ENCODE results near the gene PALD1.

PALD1 gene

GRCh38 chr10:70508912-70509756 is 30.6 kb downstream of the PALD1 start:
- no peak for DNase-seq

GRCh38 chr10:70509757-70510147 is 31.2 kb downstream of the PALD1 start:
- no peak for DNase-seq

GRCh38 chr10:70510453-70510852 is 31.9 kb downstream of the PALD1 start:
- no peak for DNase-seq

DNA sequence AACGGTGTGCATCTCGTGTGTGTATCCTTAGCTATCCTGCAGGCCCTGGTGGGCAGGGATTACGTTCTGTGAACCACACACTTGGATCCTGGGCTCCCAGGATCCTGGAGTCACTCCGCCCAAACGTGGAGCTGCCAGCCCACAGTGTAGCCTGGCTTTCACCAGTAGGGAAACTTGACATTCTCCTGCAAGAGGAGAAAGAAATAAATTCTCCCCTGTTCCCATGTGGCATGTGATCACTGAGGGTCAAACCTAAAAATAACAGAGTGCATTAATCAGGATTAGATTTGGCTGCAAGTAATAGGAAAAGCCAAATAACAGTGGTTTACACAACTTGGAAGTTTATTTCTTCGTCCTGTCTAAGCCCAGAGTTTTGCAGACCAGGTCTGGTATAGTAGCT is 32.3 kb downstream of the PALD1 start:
- DNase-seq = no peak

- no peak for DNase-seq
Measured at GRCh38 chr10:70512149-70512639, 33.6 kb downstream of the PALD1 start.

DNA sequence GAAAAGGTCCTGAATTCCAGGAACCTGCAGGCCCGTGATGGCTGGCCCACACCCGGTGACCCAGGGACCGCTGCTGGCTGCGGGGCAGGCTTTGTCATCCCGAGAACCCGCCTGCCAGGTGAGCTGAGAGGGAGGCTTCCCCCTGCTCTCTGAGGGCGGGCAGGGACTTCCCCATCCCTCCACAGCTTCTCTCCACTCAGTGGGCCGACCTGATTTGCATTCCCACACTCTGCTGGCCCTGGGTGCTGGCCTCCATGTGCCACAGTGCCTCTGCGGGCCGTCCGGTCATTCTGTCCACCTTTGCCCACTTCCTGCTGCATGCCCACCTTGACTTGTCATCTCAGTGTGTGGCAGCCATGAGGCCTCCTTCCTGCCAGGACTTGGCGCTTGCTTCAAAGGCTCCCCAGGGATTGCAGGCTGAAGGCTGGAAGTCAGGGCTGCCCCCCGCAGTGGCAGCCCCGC is 35.3 kb downstream of the PALD1 start:
- DNase-seq = peak; percentile 69

GRCh38 chr10:70514591-70514990 is 36.0 kb downstream of the PALD1 start:
- DNase-seq = no peak

GRCh38 chr10:70515035-70515667 is 36.6 kb downstream of the PALD1 start:
- no peak for DNase-seq

DNA sequence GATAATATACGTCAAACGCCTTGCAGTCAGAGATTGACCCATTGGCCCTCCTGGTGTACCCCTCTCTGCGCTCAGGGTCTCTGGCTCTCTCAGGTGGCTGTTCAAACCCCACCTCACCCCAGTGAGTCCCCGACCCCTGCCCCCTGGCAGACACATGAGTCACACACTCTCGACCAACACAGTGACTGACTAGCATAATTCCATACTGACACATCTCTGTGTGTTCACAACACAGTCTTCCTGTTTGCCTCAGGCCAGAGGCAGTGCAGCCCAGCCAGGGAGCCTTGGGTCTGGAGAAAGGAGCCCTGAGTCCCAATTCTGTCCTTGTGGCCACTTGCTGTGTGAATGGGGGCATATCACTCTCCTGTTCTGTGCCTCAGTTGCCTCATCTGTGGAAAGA is 40.1 kb downstream of the PALD1 start:
- DNase-seq = no peak

GRCh38 chr10:70523057-70523456 is 44.5 kb downstream of the PALD1 start:
- DNase-seq = no peak

- DNase-seq = no peak
Measured at GRCh38 chr10:70523549-70523948, 45.0 kb downstream of the PALD1 start.

DNA sequence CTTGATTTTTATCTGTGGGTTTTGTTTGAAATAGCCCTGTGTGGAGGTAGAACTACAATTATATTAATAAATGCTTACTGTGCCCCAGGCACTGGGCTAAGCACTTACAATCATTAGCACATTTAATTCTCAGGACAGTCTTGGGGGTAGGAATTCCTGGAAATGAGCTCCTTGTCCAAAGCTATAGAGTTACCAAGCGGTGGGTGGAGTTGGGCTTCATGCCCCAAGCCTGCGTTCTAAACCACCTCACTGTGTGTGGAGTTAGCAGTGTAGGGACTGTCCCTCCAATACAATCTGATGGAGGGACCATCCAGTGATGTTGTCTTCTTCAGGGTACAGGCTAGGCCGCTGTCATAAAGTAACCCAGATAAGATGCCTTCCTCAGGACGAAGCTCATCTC is 49.7 kb downstream of the PALD1 start:
- no peak for DNase-seq

GRCh38 chr10:70528741-70529362 is 50.3 kb downstream of the PALD1 start:
- no peak for DNase-seq

- no peak for DNase-seq
Measured at GRCh38 chr10:70529848-70530247, 51.3 kb downstream of the PALD1 start.

GRCh38 chr10:70530315-70530714 is 51.7 kb downstream of the PALD1 start:
- no peak for DNase-seq

- DNase-seq = no peak
Measured at GRCh38 chr10:70532554-70533188, 54.1 kb downstream of the PALD1 start.

DNA sequence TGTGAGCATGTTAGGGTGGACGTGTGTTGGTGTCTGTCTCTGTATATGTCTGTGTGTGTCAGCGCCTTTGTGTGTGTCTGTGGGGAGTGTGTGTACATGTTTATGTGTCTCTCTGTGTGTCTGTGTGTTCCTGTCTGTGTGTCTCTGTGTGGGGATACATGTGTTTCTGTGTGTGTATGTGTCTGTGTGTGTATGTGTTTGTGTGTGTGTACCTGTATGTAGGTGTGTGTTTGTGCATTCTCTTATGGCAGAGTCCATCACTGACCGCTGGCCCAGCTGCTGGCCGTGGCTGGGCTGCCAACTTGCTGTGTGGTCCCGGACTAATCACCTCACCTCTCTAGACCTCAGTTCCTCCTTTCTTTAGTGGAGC is 54.6 kb downstream of the PALD1 start:
- DNase-seq = no peak

DNA sequence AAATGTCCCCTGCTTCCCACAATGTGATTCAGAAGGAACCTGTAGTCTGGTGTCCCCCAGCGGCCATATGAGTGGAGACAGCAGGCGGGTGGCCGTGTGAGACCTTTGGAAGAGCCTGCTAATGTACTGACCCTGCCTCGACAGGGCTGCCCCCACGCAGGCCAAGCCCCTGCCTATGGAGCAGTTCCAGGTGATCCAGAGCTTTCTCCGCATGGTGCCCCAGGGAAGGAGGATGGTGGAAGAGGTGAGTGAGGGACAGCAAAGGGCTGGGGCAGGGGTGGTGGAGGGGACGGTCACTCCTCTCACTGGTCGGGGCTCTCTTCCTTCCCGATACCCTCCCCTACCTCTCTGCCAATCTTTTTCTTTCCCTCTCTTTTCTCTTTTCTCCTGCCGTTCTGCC is 55.7 kb downstream of the PALD1 start:
- no peak for DNase-seq

DNA sequence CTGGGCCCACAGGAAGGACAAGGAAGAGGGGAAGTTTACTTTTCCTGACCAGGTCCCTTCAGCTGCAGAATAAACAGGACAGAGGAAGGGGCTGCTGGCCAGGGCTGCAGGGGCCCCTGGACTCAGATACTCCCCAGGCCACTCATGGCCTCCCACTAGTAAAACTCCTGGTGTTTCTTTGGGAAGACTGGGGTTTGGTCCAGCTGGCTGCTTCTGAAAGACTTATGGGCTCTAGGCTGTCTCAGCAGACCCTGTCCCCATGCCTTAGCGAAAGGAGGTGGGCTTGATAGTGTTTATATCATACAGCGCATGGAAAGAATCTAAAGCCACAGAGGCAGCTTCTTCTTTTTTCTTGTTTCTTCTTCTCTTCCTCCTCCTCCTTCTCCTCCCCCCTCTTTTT is 56.4 kb downstream of the PALD1 start:
- DNase-seq = no peak

DNA sequence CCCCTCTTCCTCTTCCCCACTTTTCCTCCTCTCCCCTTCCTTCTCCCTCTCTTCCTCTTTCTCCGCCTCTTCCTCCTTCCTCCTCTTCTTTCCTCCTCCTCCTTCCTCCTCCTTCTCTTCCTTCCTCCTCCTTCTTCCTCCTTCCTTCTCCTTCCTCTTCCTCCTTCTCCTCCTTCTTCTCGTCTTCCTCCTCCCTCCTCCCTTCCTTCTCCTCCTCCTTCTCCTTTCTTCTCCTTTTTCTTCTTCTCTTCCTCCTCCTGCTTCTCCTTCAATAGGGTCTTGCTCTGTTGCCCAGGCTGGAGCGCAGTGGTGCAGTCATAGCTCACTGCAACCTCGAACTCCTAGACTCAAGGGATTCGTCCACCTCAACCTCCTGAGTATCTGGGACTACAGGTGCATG is 56.9 kb downstream of the PALD1 start:
- no peak for DNase-seq

- DNase-seq = no peak
Measured at GRCh38 chr10:70536196-70536861, 57.8 kb downstream of the PALD1 start.

DNA sequence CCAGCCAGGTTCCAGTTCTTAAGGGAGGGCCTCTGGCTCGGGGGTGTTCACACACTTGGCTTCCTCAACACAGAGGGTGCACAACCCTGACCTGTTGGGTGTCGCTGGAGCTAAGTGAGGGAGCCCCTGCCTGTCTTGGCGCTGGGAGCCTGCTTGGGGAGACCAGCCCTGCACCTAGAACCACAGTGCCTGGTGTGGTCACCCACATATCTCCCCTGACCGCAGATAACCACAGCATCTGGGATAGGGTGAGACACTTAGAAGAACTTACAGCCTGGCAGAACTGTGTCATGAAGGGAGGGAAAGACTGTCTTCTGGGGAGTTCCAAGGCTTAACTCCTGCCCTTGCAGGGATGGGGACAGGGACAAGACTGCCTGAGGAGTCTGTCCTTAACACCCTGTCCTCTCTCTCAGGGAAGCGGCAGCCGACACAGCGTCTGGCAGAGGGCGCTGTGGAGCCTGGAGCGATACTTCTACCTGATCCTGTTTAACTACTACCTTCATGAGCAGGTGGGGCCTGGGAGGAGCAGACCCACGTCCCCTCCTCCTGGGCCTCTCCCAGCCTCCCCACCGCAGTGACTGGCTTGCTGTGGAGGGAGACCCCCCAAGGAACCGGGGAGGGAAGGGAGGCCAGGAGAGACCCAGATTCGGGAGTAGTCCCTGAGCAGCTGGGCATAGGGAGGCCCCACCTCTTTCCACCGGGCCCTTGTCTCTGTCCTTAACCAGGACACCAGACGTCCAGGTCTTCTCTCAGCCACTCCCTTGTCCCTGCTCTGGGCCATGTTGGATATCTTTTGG is 59.0 kb downstream of the PALD1 start:
- DNase-seq = no peak

Measured in activated effector memory CD4-positive, alpha-beta T cell treated with anti-CD3 and anti-CD28 coated beads, Interleukin-2, amount 50 U/mL, for 16 hours (primary cell).